Activated CD4-positive, alpha-beta T cell treated with anti-CD3 and anti-CD28 coated beads, Interleukin-2, amount 10 ng/mL, durations not matched to agents 24 days and 14 days (primary cell): ENCODE results near the gene EFL1. TPM values are rescaled to one million over a fixed set of nuclear protein-coding genes. Genes with fewer than 3 reads are reported as not detected.

Experiments
- DNase-seq: peaks from one replicate; pipeline ENCODE4 v3.0.0; 2022
- H3K27ac Mint-ChIP-seq: one replicate; pipeline ENCODE4 v1.8.0; 2022; ENCODE audit warnings: mild to moderate bottlenecking, mixed read lengths
- H3K27me3 Mint-ChIP-seq: one replicate; pipeline ENCODE4 v1.8.0; 2022; ENCODE audit warnings: mixed read lengths
- H3K36me3 Mint-ChIP-seq: one replicate; pipeline ENCODE4 v1.8.0; 2022; ENCODE audit warnings: low read depth, mild to moderate bottlenecking, mixed read lengths
- H3K4me1 Mint-ChIP-seq: one replicate; pipeline ENCODE4 v1.8.0; 2021; ENCODE audit warnings: mixed read lengths
- H3K4me3 Mint-ChIP-seq: one replicate; pipeline ENCODE4 v1.8.0; 2022; ENCODE audit warnings: mild to moderate bottlenecking, moderate library complexity, mixed read lengths
- H3K9me3 Mint-ChIP-seq: one replicate; pipeline ENCODE4 v1.8.0; 2021; ENCODE audit warnings: mixed read lengths
- intact Hi-C: fragments of 100-400 bp; cut with micrococcal nuclease; formaldehyde crosslinking; loops from one replicate; pipeline ENCODE4 v1.15.1; 2023
- total RNA-seq: library from RNA; stranded (reverse); gene quantifications from 2 replicates; pipeline ENCODE4 v1.2.3, GENCODE V29; 2022

The EFL1 gene
- total RNA-seq, 1 donor from 2014 or later: 27.2 TPM

DNA sequence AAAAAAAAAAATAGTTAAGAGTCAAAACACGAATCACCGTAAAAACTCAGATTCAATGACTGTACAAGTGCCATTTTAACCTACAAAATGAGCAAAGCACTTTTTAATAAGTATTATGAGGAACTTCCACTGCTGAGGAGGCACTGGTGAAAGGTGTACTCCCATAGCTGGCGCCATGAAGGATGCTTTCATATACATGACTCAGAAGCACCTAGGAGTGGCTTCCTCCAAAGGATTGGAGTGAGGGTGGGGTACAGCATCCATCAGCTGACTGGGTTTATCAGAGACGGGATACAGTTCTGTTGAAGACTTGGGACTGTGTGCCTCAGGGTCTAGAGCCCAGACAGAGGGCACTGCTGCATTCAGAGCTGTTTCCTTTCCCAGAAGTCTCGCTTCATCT lies 155.9 kb downstream of the EFL1 start:
- no peak for DNase-seq
- H3K9me3 Mint-ChIP-seq: no peaks in the 10 kb centered on the region
- intact Hi-C loops: no loop called here
- H3K4me1 Mint-ChIP-seq: peaks cover 4% of the 10 kb centered on the region
- H3K27ac Mint-ChIP-seq: no peak overlapping the region
- H3K27me3 Mint-ChIP-seq: peaks cover 8% of the 10 kb centered on the region
- no peaks in the 10 kb centered on the region for H3K36me3 Mint-ChIP-seq
- H3K4me3 Mint-ChIP-seq: no peak overlapping the region

DNA sequence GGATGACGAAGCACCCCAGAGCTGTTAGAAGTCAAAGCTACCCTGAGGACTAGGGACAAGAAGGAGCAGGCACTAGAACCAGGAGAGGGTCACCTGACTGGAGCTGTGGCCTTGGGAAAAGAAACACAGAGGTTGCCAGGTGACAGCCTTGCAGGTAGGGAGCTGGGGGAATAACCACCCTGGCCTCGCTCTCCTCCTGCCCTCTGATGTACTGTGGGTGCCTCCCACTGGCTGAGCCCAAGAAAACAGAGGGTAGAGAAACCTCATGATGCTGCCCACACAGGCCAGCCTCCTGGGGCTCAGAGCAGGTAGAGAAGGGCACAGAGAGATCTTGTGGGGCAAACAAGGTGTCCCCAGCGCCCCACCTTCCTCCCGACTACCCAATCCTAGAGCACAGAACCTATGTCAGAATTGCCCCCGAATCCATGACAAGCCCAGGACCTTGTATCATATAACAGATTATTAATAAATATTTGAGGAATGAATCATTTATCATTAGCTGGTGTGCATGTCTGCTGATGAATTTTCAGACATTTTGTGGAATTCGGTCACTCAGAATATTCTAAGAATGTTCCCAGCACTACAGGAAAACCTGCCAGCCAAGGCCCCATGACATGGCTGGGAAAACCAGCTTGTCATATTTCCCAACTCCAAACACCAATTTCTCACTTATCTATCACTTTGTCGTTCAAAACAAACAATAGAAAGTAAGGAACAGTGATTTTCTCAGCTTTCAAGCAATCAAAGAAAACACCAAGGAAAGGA lies 156.9 kb downstream of the EFL1 start:
- no peak for DNase-seq
- Mint-ChIP-seq H3K36me3 (no peaks in the 10 kb centered on the region), H3K9me3 (no peaks in the 10 kb centered on the region), H3K4me3 (no peak overlapping the region), H3K27ac (no peak overlapping the region), H3K4me1 (peaks cover 4% of the 10 kb centered on the region), H3K27me3 (peaks cover 8% of the 10 kb centered on the region)
- intact Hi-C loops: no loop called here

DNA sequence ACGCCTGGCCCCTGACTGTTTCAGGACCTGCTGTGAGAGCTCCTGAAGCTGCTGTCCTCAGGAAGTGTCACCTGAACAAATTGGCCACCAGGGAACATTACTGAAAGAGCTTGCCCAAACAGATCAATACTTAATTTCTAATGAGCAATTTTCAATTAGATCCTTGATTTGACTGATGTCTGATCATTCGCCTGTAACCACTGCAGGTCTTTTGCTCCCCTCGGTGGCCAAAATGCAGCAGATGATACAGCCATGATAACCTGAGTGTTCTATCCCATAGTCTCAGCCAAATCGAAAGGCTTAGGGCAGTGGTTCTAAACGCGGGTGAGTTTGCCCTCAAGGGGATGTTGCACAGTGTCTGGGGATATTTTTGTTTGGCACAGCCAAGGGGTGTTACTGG lies 159.1 kb downstream of the EFL1 start:
- no peak for DNase-seq
- Mint-ChIP-seq H3K27ac (no peak overlapping the region), H3K27me3 (peaks cover 3% of the 10 kb centered on the region), H3K9me3 (no peaks in the 10 kb centered on the region), H3K4me1 (no peaks in the 10 kb centered on the region), H3K4me3 (no peak overlapping the region), H3K36me3 (no peaks in the 10 kb centered on the region)
- intact Hi-C loops: no loop called here

DNA sequence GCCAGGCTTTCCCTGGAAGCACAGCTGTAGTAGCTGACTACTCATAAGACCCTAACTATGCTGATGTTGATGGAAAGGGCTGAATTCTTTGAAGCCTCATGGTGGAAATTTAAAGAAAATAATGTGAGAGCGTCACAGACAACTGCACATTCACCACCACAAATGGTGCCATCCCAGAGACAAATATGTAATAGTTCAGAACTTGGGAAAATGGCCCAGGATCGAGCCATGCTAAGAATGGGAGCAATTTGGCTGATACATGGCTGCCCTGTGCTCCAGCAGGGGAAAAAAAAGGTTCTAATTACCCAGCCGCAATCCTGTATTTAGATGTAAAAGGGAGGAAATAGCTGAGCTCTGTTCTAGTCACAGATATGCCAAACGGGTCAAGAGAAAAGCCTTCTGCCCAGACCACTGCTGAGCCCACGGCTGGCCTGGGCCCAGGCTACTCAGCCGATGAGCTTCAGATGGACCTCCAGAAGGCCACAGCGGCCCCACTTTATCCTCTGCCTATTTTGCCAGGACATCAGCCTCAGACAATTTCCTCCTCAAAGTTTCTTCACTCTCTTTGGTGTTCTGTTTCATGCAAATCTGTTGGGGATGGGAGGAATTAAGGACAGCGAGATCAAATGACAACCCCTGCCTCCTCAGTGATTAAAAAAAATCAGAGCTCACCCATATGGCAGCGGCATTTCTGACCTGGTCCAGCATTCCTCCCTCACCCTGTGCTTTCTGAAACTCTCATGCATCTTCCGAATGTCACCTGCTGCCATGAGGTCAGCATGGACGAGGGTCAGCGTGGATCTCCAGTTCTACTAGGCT lies 162.2 kb downstream of the EFL1 start:
- intact Hi-C loops: no loop called here
- Mint-ChIP-seq H3K4me3 (no peak overlapping the region), H3K4me1 (no peaks in the 10 kb centered on the region), H3K27ac (no peak overlapping the region), H3K27me3 (peaks cover 2% of the 10 kb centered on the region), H3K36me3 (no peaks in the 10 kb centered on the region), H3K9me3 (no peaks in the 10 kb centered on the region)
- DNase-seq: no peak

DNA sequence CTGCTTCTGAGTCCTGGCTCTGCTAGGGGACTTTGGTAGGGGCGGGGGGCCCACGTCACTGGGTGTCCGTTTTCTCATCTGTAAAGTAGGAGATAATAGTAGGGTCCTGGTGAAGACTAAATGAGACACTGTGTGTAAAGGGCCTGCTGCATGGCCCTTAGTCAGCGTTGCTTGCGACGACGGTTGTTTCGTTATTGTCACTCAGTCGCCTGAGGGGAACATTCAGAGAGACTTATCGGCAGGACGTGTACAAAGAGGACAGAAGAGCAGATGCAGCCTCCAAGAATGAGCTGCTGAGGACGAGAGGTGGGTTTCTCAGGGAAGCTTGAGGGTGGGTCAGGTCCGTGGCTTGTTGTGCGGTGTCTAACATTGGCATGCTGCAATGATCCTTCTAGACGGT lies 163.9 kb downstream of the EFL1 start:
- Mint-ChIP-seq H3K9me3 (no peaks in the 10 kb centered on the region), H3K4me3 (no peak overlapping the region), H3K36me3 (no peaks in the 10 kb centered on the region), H3K27me3 (no peaks in the 10 kb centered on the region), H3K4me1 (no peaks in the 10 kb centered on the region), H3K27ac (no peak overlapping the region)
- intact Hi-C loops: no loop called here
- DNase-seq: no peak

DNA sequence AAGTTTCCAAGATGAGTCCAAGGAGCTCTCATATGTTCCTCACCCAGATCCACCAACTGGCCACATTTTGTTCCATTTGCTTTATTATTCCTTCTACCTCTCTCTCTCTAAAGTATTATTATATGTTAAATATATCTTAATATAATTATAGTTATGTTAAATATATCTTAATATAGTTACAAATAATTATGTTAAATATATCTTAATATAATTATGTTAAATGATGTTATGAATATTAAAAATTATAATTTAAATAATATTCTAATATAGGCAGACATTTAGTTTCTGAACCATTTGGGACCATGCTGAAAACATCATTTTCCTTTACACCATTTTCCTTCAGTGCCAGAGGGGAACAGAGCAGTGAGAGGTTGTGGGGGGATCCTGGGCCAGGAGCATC lies 166.7 kb downstream of the EFL1 start:
- Mint-ChIP-seq H3K27me3 (no peaks in the 10 kb centered on the region), H3K4me3 (no peak overlapping the region), H3K9me3 (no peaks in the 10 kb centered on the region), H3K27ac (no peak overlapping the region), H3K4me1 (no peaks in the 10 kb centered on the region), H3K36me3 (no peaks in the 10 kb centered on the region)
- no peak for DNase-seq
- intact Hi-C loops: no loop called here

DNA sequence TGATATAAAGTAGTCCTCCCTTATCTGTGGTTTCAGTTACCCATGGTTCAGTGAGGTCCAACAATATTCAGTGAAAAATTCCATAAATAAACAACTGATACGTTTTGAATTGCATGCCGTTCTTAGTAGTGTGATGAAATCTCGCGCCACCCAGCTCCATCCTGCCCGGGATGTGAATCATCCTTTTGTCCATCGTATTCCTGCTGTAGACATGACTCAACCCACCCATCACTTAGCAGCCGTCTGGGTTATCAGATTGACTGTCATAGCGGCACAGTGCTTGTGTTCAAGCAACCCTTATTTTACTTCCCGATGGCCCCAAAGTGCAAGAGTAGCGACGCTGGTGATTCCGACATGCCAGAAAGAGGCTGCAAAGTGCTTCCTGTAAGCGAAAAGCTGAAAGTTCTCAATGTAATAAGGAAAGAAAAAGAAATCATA lies 168.7 kb downstream of the EFL1 start:
- intact Hi-C loops: no loop called here
- H3K27me3 Mint-ChIP-seq: no peaks in the 10 kb centered on the region
- no peaks in the 10 kb centered on the region for H3K4me1 Mint-ChIP-seq
- no peaks in the 10 kb centered on the region for H3K9me3 Mint-ChIP-seq
- no peak overlapping the region for H3K27ac Mint-ChIP-seq
- H3K36me3 Mint-ChIP-seq: no peaks in the 10 kb centered on the region
- no peak overlapping the region for H3K4me3 Mint-ChIP-seq
- DNase-seq: no peak

DNA sequence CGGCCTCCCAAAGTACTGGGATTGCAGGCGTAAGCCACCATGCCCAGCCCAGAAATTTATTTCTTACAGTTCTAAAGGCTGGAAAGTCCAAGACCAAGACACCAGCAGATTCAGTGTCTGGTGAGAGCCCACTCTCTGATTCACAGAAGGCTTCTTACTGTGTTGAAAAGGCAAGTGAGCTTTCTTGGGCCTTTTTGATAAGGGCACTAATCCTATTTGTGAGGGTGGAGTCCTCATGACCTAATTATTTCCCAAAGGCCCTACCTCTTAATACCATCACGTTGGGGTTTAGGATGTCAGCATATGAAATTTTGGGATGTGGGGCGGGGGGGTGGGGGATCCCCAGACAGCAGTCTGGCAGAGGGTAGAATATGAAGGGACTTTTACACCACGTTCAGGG lies 169.2 kb downstream of the EFL1 start:
- no peaks in the 10 kb centered on the region for H3K36me3 Mint-ChIP-seq
- no peaks in the 10 kb centered on the region for H3K9me3 Mint-ChIP-seq
- H3K4me3 Mint-ChIP-seq: no peak overlapping the region
- intact Hi-C loops: no loop called here
- H3K27ac Mint-ChIP-seq: no peak overlapping the region
- no peaks in the 10 kb centered on the region for H3K4me1 Mint-ChIP-seq
- no peaks in the 10 kb centered on the region for H3K27me3 Mint-ChIP-seq
- no peak for DNase-seq

DNA sequence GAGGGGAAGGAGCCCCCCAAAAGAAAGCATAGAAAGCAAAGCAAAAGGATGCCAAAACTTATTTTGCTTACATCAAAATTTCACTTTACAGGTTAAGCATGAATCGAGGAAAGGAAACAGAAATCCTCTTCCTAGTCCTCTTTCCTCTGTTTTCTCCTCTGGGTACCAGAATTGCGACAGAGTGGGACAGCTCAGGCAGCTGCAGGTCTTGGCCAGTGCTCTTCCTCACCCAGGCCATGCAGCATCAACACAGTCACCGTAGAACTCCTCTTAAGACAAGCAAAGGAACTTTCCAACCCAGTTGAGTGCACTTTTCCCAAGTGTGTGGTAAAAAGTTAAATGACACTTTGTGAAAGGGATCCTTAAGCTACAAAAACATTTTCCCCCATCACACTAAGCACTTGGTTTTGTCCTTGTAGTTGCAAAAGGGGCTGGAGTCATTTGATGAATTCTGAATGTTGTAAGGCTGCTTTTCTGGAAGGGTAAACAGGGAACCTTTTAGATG lies 170.8 kb downstream of the EFL1 start:
- Mint-ChIP-seq H3K27ac (no peak overlapping the region), H3K4me1 (no peaks in the 10 kb centered on the region), H3K4me3 (no peak overlapping the region), H3K9me3 (no peaks in the 10 kb centered on the region), H3K36me3 (no peaks in the 10 kb centered on the region), H3K27me3 (no peaks in the 10 kb centered on the region)
- intact Hi-C loops: no loop called here
- DNase-seq: no peak

DNA sequence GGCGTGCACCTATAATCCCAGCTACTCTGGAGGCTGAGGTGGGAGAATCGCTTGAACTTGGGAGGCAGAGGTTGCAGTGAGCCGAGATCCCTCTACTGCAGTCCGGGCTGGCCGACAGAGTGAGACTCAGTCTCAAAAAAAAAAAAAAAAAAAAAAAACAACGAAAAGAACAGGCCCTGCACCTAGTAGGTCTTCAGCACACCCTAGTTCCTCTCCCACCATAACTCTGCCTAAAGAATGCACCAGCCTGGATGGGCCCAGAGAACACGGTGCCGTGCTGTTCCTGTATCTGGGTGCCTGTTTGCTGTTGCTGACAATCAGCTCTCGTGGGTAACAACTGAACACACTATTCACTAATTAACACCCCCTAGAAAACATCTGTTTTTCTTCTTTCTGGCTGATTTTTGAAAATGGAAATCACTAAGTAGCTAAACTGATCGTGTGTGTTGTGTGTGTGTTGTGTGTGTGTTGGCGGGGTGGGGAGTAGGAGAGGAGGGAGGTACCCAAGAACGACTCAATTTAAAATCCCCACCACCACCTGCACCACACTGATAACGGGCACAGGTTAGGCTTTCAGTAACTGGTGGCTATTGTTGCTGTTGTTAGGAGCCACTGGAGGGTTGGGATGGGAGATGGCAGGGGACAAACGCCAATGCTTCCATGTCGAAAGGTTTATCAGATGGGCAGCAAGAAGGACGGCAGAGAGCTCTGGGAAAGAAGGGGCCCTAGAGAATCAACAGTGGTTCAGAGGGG lies 176.1 kb downstream of the EFL1 start:
- no peaks in the 10 kb centered on the region for H3K36me3 Mint-ChIP-seq
- H3K9me3 Mint-ChIP-seq: no peaks in the 10 kb centered on the region
- H3K27me3 Mint-ChIP-seq: no peaks in the 10 kb centered on the region
- no peaks in the 10 kb centered on the region for H3K4me1 Mint-ChIP-seq
- H3K27ac Mint-ChIP-seq: no peak overlapping the region
- intact Hi-C loops: no loop called here
- no peak for DNase-seq
- no peak overlapping the region for H3K4me3 Mint-ChIP-seq

DNA sequence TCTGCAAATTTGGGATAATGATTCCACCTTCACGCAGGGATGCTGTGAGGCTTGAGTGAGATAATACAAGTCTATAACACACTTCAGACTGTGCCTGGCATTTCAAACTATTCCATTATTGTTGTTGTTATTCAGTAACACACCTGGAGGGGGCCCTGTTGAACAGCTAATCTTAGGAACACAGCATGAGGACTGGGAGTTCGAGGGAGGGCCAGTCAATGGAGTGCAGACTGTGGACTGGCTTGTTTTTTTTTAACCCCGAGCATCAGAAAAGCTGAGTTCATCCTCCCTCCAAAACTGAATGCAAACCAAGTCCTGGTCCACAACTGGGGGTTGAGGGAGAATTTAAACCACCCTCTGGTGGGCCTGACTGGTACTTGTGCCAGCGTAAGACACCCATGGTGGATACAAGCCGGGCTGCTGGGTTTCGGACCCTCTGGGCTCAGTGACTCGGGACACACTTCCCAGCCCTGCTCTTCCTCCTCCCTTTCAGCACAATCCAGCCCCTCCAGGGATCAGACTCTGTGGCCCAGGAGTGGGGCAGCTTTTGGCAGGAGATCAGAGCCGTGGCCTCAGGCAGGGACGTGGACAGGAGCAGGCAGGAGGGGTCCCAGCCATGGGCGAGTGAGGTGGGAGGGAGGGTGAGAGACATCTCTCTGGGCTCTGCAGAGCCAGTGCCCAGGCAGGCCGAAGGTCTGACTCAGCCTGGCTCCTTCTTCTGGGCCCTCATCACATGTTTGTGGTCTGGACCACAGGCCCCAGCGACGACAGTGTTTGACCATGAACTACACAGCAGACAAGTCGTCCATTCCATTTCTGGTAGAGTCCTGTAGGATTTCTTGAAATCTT lies 180.4 kb downstream of the EFL1 start:
- H3K27ac Mint-ChIP-seq: no peak overlapping the region
- H3K27me3 Mint-ChIP-seq: peaks cover 6% of the 10 kb centered on the region
- no peaks in the 10 kb centered on the region for H3K9me3 Mint-ChIP-seq
- H3K4me3 Mint-ChIP-seq: no peak overlapping the region
- intact Hi-C loops: no loop called here
- H3K36me3 Mint-ChIP-seq: no peaks in the 10 kb centered on the region
- DNase-seq: no peak
- H3K4me1 Mint-ChIP-seq: no peaks in the 10 kb centered on the region

DNA sequence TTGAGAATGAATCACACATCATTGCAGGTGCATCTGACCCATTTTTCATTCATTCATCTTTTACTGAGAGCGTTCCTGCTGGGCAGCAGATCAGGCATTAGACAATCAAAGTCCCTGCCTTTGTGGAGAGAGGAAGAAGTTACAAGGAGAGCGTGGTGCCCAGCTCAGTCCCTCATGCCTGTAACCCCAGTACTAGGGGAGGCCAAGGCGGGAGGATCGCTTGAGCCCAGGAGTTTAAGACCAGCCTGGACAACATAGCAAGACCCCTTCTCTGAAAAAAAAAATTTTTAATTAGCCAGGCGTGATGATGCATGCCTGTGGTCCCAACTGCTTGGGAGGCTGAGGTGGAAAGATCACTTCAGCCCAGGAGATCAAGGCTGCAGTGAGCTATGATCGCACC lies 181.8 kb downstream of the EFL1 start:
- Mint-ChIP-seq H3K36me3 (no peaks in the 10 kb centered on the region), H3K4me1 (no peaks in the 10 kb centered on the region), H3K27ac (no peak overlapping the region), H3K4me3 (no peak overlapping the region), H3K9me3 (no peaks in the 10 kb centered on the region), H3K27me3 (peaks cover 6% of the 10 kb centered on the region)
- no peak for DNase-seq
- intact Hi-C loops: no loop called here
